OCI-LY1 (cell line): ENCODE measurements around the gene INAVA.
"Not testable (repeated sequence)": the region's sequence is repeated elsewhere in the genome, so short reads cannot be mapped to it uniquely, and the experiment has no call there.

ENCODE experiments used
- H2AFZ ChIP-seq: fragments of 200-600 bp; sonication (generic), shearing (Covaris generic); 2 replicates; pipeline ENCODE4 v1.6.0; 2014; ENCODE audit warnings: antibody characterized with exemption, mild to moderate bottlenecking, low read length
- H3F3A ChIP-seq: fragments of 200-600 bp; sonication (generic), shearing (Covaris generic); 2 replicates; pipeline ENCODE4 v1.6.0; 2014; ENCODE audit warnings: mild to moderate bottlenecking, antibody characterized with exemption, low read length, moderate library complexity; ENCODE audit not compliant: insufficient read depth
- H3K27ac ChIP-seq: fragments of 200-600 bp; sonication (generic); 2 replicates; pipeline ENCODE4 v1.5.1; 2014; ENCODE audit warnings: low read length, mixed run types, mild to moderate bottlenecking, low read depth; ENCODE audit not compliant: poor library complexity, severe bottlenecking
- H3K27me3 ChIP-seq: fragments of 200-600 bp; sonication (generic); 2 replicates; pipeline ENCODE4 v1.6.0; 2014; ENCODE audit warnings: antibody characterized with exemption, mild to moderate bottlenecking, low read length, moderate library complexity; ENCODE audit not compliant: insufficient read depth
- H3K36me3 ChIP-seq: fragments of 200-600 bp; sonication (generic); 2 replicates; pipeline ENCODE4 v1.6.1; 2014; ENCODE audit warnings: mild to moderate bottlenecking, antibody characterized with exemption, low read length, moderate library complexity, mixed read lengths; ENCODE audit not compliant: insufficient read depth
- H3K4me1 ChIP-seq: fragments of 200-600 bp; sonication (generic); 2 replicates; pipeline ENCODE4 v1.5.1; 2014; ENCODE audit warnings: mild to moderate bottlenecking, low read length, moderate library complexity; ENCODE audit not compliant: insufficient read depth, severe bottlenecking
- H3K4me2 ChIP-seq: fragments of 200-600 bp; sonication (generic), shearing (Covaris generic); 2 replicates; pipeline ENCODE4 v1.6.1; 2014; ENCODE audit warnings: low read length
- H3K4me3 ChIP-seq: fragments of 200-600 bp; sonication (generic); 2 replicates; pipeline ENCODE4 v1.5.1; 2014; ENCODE audit warnings: low read length, low read depth, mild to moderate bottlenecking, mixed read lengths; ENCODE audit not compliant: poor library complexity, severe bottlenecking
- H3K79me2 ChIP-seq: fragments of 200-600 bp; shearing (Covaris generic); 2 replicates; pipeline ENCODE4 v1.6.1; 2016; ENCODE audit warnings: mixed run types, low read length, mixed read lengths; ENCODE audit not compliant: insufficient read depth
- H3K9ac ChIP-seq: fragments of 200-600 bp; sonication (generic), shearing (Covaris generic); 2 replicates; pipeline ENCODE4 v1.6.1; 2014; ENCODE audit warnings: mild to moderate bottlenecking, low read length, mixed read lengths
- H3K9me2 ChIP-seq: fragments of 200-600 bp; sonication (generic), shearing (Covaris generic); 2 replicates; pipeline ENCODE4 v1.6.1; 2014; ENCODE audit warnings: low read depth, mild to moderate bottlenecking, low read length, mixed read lengths
- H3K9me3 ChIP-seq: fragments of 200-600 bp; shearing (Covaris generic); 2 replicates; pipeline ENCODE4 v1.6.1; 2014; ENCODE audit warnings: low read length, mixed read lengths
- H4K20me1 ChIP-seq: fragments of 200-600 bp; sonication (generic), shearing (Covaris generic); 2 replicates; pipeline ENCODE4 v1.6.0; 2016; ENCODE audit warnings: mild to moderate bottlenecking, low read length; ENCODE audit not compliant: insufficient read depth
- CTCF ChIP-seq: fragments of 200-600 bp; sonication (generic), shearing (Covaris generic); IDR thresholded peaks from 2 replicates; pipeline ENCODE4 v1.5.1; 2017; ENCODE audit warnings: mild to moderate bottlenecking, antibody characterized with exemption, low read length, moderate library complexity, mixed read lengths
- EZH2 ChIP-seq: fragments of 200-600 bp; sonication (generic), shearing (Covaris generic); IDR thresholded peaks from 2 replicates; pipeline ENCODE4 v1.8.0; 2017; ENCODE audit warnings: borderline replicate concordance, mixed run types, mild to moderate bottlenecking, antibody characterized with exemption, low read length, moderate library complexity, mixed read lengths

The INAVA gene

DNA sequence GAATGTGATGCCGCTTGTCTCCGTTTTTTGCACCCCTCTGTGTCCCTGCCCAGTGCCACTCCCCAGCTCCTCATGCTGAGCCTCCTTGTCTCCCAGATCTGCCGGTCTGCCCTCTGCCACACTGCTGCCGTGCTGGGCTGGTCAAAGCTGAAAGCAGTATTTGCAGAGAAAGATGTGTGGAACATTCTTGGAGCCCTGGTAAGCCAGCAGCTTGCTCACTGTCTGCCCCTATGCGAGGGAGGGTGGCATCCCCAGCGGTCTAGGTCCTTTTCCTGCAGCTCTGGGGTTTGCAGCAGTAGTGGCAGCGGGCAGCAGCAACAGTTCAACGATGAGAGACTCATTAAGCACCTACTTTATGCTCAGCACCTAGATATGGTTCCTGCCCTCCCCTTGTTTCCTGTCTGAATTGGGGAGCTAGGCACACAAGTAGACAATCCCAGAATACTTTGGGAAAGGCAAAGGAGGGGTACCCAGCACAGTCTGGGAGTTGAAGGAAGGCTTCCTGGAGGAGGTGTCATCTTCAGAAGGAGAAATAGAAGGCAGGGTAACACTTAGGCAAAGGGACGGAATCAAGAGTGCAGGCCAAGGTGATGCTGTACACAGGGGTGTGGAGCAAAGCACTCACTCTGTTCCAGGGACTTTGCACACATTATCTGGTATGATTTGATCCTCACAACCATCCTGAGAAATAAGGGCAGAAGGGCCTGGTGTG, 65.7 kb downstream of the INAVA start:
- Histone ChIP-seq H3K79me2 (no peaks in the 10 kb centered on the region), H3K27me3 (no peaks in the 10 kb centered on the region), H3K36me3 (no peaks in the 10 kb centered on the region), H3K9ac (no peak overlapping the region), H3K4me3 (no peak overlapping the region), H3K27ac (no peak overlapping the region), H3K4me2 (no peak overlapping the region), H3K4me1 (no peaks in the 10 kb centered on the region), H2AFZ (no peak overlapping the region), H3K9me3 (no peaks in the 10 kb centered on the region), H4K20me1 (no peaks in the 10 kb centered on the region), H3K9me2 (no peaks in the 10 kb centered on the region), H3F3A (no peaks in the 10 kb centered on the region)
- TF ChIP-seq CTCF (no peak), EZH2 (no peak)

DNA sequence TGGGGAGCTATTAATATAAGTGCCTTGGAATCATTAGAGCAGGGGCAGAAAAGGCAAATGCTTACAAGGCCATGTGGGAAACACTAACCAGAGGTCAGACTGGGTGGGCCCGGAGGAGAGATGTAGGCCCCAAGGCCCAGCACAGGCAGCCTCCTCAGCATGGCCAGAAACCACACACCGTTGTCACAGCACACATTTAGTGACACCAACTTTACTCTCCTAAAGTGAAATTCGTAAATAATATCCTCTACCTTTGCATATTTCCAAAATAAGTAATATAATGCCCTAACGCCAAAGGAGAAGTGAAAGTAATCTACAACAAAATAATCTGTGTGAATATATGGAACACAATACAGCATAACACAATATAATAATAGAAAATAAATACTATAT, 66.2 kb downstream of the INAVA start:
- H3K9ac ChIP-seq: no peak overlapping the region
- no peak overlapping the region for H2AFZ ChIP-seq
- no peak overlapping the region for H3K4me2 ChIP-seq
- H3K9me2 ChIP-seq: no peaks in the 10 kb centered on the region
- TF ChIP-seq EZH2 (no peak), CTCF (no peak)
- H3K4me1 ChIP-seq: no peaks in the 10 kb centered on the region
- H3K4me3 ChIP-seq: no peak overlapping the region
- H3K36me3 ChIP-seq: no peaks in the 10 kb centered on the region
- H3K79me2 ChIP-seq: no peaks in the 10 kb centered on the region
- H4K20me1 ChIP-seq: no peaks in the 10 kb centered on the region
- H3F3A ChIP-seq: no peaks in the 10 kb centered on the region
- no peaks in the 10 kb centered on the region for H3K9me3 ChIP-seq
- no peaks in the 10 kb centered on the region for H3K27me3 ChIP-seq
- no peak overlapping the region for H3K27ac ChIP-seq

DNA sequence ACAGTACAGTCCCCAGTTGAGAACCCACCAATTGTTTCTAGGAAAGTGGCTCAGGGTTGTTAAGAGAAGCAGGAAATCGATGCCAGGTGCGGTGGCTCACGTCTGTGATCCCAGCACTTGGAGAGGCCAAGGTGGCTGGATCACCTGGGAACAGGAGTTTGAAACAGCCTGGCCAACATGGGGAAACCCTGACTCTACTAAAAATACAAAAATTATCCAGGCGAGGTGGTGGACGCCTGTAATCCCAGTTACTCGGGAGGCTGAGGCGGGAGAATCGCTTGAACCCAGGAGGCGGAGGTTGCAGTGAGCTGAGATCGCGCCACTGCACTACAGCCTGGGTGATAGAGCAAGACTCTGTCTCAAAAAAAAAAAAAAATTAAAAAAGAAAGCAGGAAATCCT, 67.5 kb downstream of the INAVA start:
- not testable (repeated sequence) for H3K9ac ChIP-seq, H3K36me3 ChIP-seq, H3K27me3 ChIP-seq, H3K9me2 ChIP-seq, H2AFZ ChIP-seq, H3F3A ChIP-seq, H3K4me1 ChIP-seq, H3K4me2 ChIP-seq, H3K9me3 ChIP-seq, H3K4me3 ChIP-seq, H4K20me1 ChIP-seq, H3K27ac ChIP-seq, H3K79me2 ChIP-seq

GRCh38 chr1:200962631-200963030, 67.9 kb downstream of the INAVA start:
- Histone ChIP-seq H3K79me2 (no peaks in the 10 kb centered on the region), H3K27me3 (no peaks in the 10 kb centered on the region), H3K9me2 (no peaks in the 10 kb centered on the region), H3K9ac (no peak overlapping the region), H3F3A (no peaks in the 10 kb centered on the region), H3K36me3 (no peaks in the 10 kb centered on the region), H3K4me1 (no peaks in the 10 kb centered on the region), H3K4me2 (no peak overlapping the region), H3K4me3 (no peak overlapping the region), H4K20me1 (no peaks in the 10 kb centered on the region), H3K27ac (no peak overlapping the region), H2AFZ (no peak overlapping the region), H3K9me3 (no peaks in the 10 kb centered on the region)
- TF ChIP-seq CTCF (no peak), EZH2 (no peak)
